CD4-positive, alpha-beta T cell treated with Interleukin-21 for 1 hour (primary cell): ENCODE data around the gene STXBP5.

Source experiments
- DNase-seq: peaks from one replicate; pipeline ENCODE4 v3.0.0-alpha.2; 2020

STXBP5 gene

DNA sequence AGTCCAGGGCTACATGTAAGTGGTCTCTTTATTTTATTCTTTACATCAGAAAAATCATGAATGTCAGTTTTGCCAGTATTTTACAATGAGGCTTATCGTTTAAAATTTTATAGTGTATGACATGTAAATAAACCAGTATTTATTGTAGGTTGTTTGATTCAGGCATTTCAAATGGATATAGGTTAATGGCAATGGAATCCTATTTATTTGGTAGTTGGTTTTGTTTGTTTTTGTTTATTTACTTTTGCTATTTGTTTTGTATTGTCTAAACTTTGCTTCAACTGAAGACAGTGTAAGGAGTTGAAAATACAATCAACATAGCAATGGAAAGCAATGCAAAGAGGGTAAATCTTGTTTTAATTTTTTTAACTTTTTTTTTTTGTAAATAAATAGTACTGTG, 185.2 kb downstream of the STXBP5 start:
- no peak for DNase-seq

DNA sequence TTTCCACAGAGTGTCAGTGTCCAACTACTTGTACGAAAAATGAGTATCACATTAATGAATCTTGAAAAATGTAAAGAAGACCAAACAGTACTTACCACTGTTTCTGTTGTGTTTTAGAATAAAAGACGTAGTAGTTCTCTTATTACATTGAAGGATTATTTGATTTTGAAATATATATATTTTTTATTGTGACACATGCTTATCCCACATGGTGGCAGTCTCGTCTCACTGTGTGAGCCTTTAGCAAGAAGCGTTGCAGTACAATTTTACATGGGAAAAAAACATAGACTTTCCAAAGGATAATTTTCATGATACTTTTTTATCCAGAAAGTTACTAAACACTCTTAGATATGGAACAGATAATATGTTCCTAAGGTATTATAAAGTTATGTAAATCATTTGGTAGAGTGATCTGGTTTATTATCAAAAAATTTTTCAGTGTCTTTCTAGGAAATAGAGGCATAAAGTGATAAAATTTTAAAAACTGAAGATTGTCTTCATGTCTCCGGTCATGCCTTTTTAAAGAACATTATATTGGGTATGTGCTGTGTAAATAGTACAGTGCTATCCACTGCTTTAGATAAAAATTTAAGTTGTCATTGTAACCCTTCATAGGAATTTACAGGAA, 186.8 kb downstream of the STXBP5 start:
- no peak for DNase-seq

DNA sequence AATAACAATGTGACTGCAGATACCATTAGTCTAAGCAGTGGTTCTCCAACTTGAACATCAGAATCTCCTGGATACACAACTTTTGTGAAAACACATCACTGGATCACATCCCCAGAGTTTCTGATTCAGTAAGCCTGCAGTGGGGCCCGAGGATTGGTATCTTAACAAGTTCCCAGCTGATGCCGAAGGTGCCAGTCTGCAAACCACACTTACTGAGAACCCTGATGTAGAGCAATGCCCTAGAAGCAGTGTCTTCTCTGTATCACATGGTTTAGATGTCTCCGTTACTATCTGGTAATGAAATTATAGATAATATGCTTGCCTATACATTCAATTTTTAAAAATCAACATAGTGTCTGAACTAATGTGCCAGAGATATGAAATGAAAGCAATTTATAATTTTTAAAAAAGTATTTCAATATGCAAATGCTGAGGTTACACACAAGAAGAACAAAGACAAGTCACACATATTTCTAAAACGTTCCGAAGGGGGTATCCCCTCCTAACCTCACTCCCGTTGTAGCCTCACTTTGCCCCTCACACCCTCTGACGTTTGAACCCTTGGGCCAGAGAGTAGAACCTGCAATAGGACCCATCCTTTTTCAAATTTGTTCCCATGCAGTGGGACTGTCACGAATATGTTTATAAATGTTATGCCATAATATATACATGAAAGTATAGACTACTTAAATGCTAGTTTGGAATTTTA, 188.9 kb downstream of the STXBP5 start:
- no peak for DNase-seq

- no peak for DNase-seq
Observed at GRCh38 chr6:147395158-147395557, 190.9 kb downstream of the STXBP5 start.

DNA sequence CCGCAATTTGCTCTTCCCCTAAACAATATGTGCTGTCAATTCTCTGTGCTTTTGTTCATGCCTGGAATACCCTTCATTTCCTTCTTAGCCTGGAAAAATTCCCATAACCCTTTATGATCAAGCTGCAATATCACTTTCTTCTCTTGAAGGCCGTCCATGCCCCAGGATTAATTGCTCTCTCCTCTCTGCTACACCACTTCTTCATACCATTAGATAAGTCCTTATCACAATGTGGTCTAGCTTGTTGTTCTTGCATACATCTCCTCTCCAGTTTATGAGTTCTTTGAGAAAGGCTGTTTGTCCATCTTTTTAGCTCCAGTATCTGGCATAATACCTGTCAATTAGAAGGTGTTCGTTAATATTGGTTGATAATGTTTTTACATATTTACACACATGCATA, 193.1 kb downstream of the STXBP5 start:
- DNase-seq = no peak

GRCh38 chr6:147400968-147401367, 196.8 kb downstream of the STXBP5 start:
- DNase-seq = no peak

DNA sequence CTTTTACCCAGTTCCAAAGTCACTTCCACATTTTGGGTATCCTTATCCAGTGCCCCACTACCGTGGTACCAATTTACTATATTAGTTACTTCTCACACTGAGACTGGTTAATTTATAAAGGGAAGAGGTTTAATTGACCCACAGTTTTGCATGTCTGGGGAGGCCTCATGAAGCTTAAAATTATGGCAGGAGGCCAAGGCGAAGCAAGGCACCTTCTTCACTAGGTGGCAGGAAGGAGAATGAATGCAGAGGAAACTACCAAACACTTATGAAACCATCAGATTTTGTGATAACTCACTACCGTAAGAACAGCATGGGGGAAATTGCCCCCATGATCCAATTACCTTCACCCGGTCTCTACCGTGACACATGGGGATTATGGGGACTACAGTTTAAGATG, 197.6 kb downstream of the STXBP5 start:
- DNase-seq = no peak

DNA sequence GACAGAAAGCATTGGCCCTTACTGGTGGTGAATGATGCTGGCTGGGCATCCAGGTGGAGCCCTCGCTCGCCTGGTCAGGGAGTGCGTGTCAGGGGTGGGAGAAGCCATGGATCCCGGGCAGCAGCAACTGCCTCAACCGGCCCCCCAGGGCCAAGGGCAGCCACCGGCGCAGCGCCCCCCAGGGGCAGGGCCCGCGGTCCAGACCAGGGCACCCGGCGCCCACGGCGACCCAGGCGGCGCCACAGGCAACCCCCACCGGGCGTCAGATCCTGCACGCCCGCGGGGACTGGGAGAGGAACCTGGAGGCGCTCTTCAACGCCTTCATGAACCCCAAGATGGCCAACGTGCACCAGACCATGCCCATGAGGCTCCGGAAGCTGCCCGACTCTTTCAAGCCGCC, 202.6 kb downstream of the STXBP5 start:
- no peak for DNase-seq

DNA sequence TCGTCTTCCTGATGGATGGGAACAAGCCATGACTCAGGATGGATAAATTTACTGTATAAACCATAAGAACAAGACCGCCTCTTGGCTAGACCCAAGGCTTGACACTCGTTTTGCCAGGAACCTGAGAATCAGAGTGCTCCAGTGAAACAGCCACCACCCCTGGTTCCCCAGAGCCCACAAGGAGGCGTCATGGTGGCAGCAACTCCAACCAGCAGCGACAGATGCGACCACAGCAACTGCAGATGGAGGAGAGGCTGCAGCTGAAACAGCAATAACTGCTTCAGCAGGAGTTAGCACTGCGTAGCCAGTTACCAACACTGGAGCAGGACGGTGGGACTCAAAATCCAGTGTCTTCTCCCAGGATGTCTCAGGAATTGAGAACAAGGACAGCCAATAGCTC, 203.4 kb downstream of the STXBP5 start:
- no peak for DNase-seq

DNA sequence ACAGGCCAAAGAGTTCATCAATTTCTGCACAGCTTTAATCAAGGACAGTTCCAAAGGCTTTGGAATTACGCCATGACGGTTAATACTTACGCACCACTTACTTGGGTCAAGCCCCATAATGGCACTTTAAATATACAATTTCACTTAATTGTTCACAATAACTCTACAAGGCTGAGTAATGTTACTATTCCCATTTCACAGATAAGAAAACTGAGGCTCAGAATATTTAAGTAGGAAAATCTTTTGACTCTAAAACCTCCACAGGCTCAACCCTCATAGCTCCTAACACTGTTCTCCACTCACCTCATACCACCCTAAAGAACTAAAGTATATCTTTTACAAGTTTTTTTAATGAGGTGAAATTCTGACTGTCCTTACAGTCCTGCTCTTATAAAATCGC, 212.4 kb downstream of the STXBP5 start:
- DNase-seq = no peak

- DNase-seq = no peak
Observed at GRCh38 chr6:147417954-147418353, 213.7 kb downstream of the STXBP5 start.

GRCh38 chr6:147418523-147418922, 214.3 kb downstream of the STXBP5 start:
- no peak for DNase-seq

DNA sequence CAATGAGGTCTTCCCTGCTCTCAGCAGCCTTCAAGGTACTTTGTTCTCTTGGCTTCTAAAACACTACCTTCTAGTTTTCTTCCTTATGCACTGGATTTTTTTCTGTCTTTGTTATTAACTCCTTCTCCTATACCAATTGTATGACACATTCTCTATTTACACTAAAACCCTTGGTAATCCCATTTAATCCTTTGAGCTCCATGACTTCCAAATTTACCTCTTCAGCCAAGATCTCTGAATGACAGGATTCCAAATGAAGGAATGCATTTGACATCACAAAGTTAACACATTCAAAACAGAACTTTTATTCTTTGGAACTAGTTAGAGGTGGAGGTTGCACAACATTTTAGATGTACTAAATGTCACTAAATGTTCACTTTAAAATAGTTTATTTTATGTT, 217.7 kb downstream of the STXBP5 start:
- no peak for DNase-seq

DNA sequence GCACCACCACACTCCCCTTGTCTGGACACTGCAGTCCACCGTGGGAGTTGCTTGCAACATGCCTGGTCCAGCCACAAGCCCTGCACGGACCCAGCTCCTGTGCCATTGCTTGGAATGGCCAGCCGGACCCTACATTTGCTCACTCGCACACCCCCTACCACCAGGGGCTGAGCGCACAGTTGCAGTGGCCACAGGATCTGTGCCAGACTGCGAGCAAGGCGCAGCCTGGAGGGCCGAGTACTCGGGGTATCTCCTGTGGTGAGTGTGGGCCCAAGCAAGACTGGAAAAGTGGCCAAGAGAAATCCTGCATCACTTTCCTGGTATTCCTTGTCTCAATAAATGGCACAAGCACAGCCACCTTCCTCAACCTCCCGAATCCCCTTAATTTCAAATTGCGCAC, 218.9 kb downstream of the STXBP5 start:
- DNase-seq = no peak

DNA sequence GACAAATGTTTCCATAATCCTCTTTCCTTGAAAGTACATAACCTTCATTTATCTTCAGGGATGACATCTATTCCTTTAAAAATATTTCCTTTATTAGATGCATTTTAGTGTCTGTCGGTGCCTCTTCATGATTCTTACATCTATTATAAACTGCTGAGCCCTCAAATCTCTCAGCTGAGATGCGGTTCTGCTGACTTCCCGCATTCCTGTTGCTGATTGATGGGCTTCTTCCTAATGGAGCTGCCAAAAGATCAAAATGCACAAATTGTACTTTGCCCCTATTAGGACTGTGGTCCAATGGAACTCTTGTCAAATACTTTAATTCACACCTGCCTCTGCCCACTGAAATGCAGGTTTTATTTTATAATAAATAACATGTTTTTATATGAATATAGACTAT, 225.6 kb downstream of the STXBP5 start:
- no peak for DNase-seq

- DNase-seq = no peak
Observed at GRCh38 chr6:147430811-147431210, 226.6 kb downstream of the STXBP5 start.

- no peak for DNase-seq
Observed at GRCh38 chr6:147434076-147434475, 229.9 kb downstream of the STXBP5 start.

- no peak for DNase-seq
Observed at GRCh38 chr6:147434516-147434915, 230.3 kb downstream of the STXBP5 start.

- no peak for DNase-seq
Observed at GRCh38 chr6:147437615-147438014, 233.4 kb downstream of the STXBP5 start.

DNA sequence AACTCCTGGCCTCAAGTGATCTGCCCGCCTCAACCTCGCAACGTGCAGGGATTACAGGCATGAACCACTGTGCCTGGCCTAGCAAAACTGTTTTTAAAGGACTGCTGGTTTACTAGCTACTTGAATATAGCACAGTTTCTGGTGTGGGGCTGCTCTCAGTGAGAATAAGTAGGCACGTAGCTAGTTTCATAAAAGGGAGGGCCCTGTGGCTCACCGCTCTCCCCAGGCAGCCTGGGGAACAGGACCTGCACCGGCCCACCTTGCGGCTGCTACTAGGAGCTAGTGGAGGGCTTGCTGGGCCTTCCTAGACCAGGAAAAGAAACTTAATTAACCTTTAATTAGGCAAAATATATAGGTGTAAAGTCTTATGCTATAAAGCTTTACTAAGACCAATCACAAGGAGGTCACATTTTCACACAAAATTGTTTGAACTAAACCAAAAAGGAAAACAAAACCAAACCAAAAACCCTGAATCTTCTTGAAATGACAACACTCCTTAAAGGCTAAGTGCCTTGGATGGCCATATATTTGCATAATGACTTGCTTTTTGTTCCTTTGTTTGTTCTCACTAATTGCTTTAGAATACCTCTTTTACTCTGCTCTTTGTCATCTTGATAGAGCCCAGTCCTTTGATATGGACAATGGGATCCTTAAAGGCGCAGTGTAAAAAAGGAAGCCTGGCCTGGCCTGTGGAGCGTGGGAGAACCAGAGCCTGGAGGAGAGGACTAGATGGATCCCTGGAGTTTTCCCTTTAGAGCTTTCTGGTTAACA, 234.7 kb downstream of the STXBP5 start:
- DNase-seq = no peak
